HepG2 (cell line): ENCODE data around the gene GDF2. TPM values are rescaled to one million over a fixed set of nuclear protein-coding genes. Genes with fewer than 3 reads are reported as not detected.

ENCODE experiments used
- ATAC-seq: fragments of 200-7000 bp; cut with Tn5 transposase; 3 replicates; pipeline ENCODE4 v1.9.1; 2020; ENCODE audit warnings: mild to moderate bottlenecking, moderate library complexity
- BruUV-seq: library from RNA; stranded (reverse); fragments of 400-500 nt; replicated peaks from 2 replicates; lab custom pipeline; 2021; lab: Mats Ljungman, UMichigan
- CTCF ChIA-PET: fragments of 300-600 bp; formaldehyde crosslinking; extraction: SDS; loops from one replicate; lab custom pipeline; 2021; ENCODE audit warnings: low total read pairs, inconsistent platforms, low intra/inter-chr PET ratio; lab: Yijun Ruan, JAX
- POLR2A ChIA-PET: fragments of 350-600 bp; sonication (Branson Sonifier 250); formaldehyde crosslinking; loops from one replicate; lab custom pipeline; 2020; ENCODE audit warnings: antibody characterized with exemption, inconsistent platforms; lab: Yijun Ruan, JAX
- DNase-seq: peaks from one replicate; pipeline ENCODE4 v3.0.0-alpha.2; 2015; ENCODE audit warnings: low spot score
- FAIRE-seq: peaks from 3 replicates; lab custom pipeline; 2011; peaks lifted over from hg19 to GRCh38; lab: Jason Lieb, UNC
- H2AFZ ChIP-seq: one replicate; pipeline ENCODE4 v1.6.1; 2011; ENCODE audit warnings: low read length, inconsistent platforms
- H3K27ac ChIP-seq: fragments of 300-600 bp; 3 replicates; pipeline ENCODE4 v1.8.0; 2011; ENCODE audit warnings: mixed run types, mild to moderate bottlenecking, mixed read lengths, low read length, inconsistent platforms; ENCODE audit not compliant: insufficient read depth; ENCODE audit errors: extremely low read length
- H3K27me3 ChIP-seq, 2 experiments: fragments of 200-600 bp in 1 of 2; 2 replicates in 1 of 2; 3 replicates in 1 of 2; pipeline versions ENCODE4 v1.6.0 to v1.8.0; 2011; ENCODE audit warnings: low read length in 2 of 2, mild to moderate bottlenecking in 2 of 2, moderate library complexity in 2 of 2, inconsistent platforms in 1 of 2; ENCODE audit not compliant: insufficient read depth in 2 of 2, control insufficient read depth in 1 of 2
- H3K36me3 ChIP-seq, 2 experiments: fragments of 200-600 bp in 1 of 2; replicated peaks in 1 of 2; 2 replicates in 1 of 2; 3 replicates in 1 of 2; pipeline versions ENCODE4 v1.5.1 to v1.8.0; 2011; ENCODE audit warnings: low read length in 2 of 2, inconsistent platforms in 1 of 2; ENCODE audit not compliant: insufficient read depth in 2 of 2, control insufficient read depth in 1 of 2
- H3K4me1 ChIP-seq: 2 replicates; pipeline ENCODE4 v1.5.1; 2012; ENCODE audit warnings: low read length, inconsistent platforms; ENCODE audit not compliant: insufficient read depth
- H3K4me2 ChIP-seq: 2 replicates; pipeline ENCODE4 v1.6.0; 2011; ENCODE audit warnings: low read depth, low read length, inconsistent platforms
- H3K4me3 ChIP-seq, 3 experiments: fragments of 200-600 bp in 1 of 3; sonication (generic), shearing (Covaris generic) in 1 of 3; replicated peaks in 1 of 3; 2 replicates each; pipeline ENCODE4 v1.5.1; 2011 to 2016; ENCODE audit warnings: low read length in 3 of 3, inconsistent platforms in 2 of 3, low read depth in 2 of 3, mild to moderate bottlenecking in 2 of 3, control low read depth in 1 of 3, mixed read lengths in 1 of 3; ENCODE audit not compliant: insufficient read depth in 1 of 3
- H3K79me2 ChIP-seq: one replicate; pipeline ENCODE4 v1.6.1; 2011; ENCODE audit warnings: low read length, inconsistent platforms; ENCODE audit not compliant: insufficient read depth
- H3K9ac ChIP-seq: 2 replicates; pipeline ENCODE4 v1.6.0; 2011; ENCODE audit warnings: mild to moderate bottlenecking, low read depth, low read length, inconsistent platforms; ENCODE audit not compliant: insufficient read depth
- H3K9me3 ChIP-seq: 2 replicates; pipeline ENCODE4 v1.5.1; 2012; ENCODE audit warnings: mild to moderate bottlenecking, low read length
- H4K20me1 ChIP-seq: 2 replicates; pipeline ENCODE4 v1.6.0; 2011; ENCODE audit warnings: inconsistent platforms, mild to moderate bottlenecking, low read length, moderate library complexity; ENCODE audit not compliant: insufficient read depth
- ESRRA ChIP-seq: sonication (generic); formaldehyde crosslinking; IDR thresholded peaks from 2 replicates; pipeline ENCODE4 v1.5.1; 2020; ENCODE audit warnings: mild to moderate bottlenecking, low read depth, missing genetic modification reagents
- FLYWCH1 ChIP-seq: sonication (generic); formaldehyde crosslinking; IDR thresholded peaks from 2 replicates; pipeline ENCODE4 v1.8.1; 2023; ENCODE audit warnings: mild to moderate bottlenecking, missing genetic modification reagents
- HDAC6 ChIP-seq: fragments of 200-600 bp; sonication (generic); IDR thresholded peaks from 2 replicates; pipeline ENCODE4 v1.7.0; 2017; ENCODE audit warnings: mild to moderate bottlenecking, antibody characterized with exemption, low read length, low read depth
- HNF1A ChIP-seq, 2 experiments: sonication (generic) in 1 of 2; formaldehyde crosslinking in 1 of 2; IDR thresholded peaks; 2 replicates each; pipeline versions ENCODE4 v1.4.0 to v1.6.1; 2016 to 2020; ENCODE audit warnings: borderline replicate concordance in 1 of 2, low read depth in 1 of 2, mild to moderate bottlenecking in 1 of 2, missing genetic modification reagents in 1 of 2
- HOXA9 ChIP-seq: sonication (generic); formaldehyde crosslinking; IDR thresholded peaks from 2 replicates; pipeline ENCODE4 v1.8.1; 2022; ENCODE audit warnings: missing genetic modification reagents, mild to moderate bottlenecking, moderate library complexity, borderline replicate concordance
- LBX2 ChIP-seq: sonication (generic); formaldehyde crosslinking; IDR thresholded peaks from 2 replicates; pipeline ENCODE4 v1.5.0; 2020; ENCODE audit warnings: missing genetic modification reagents, mild to moderate bottlenecking, borderline replicate concordance
- MTA1 ChIP-seq: sonication (generic); formaldehyde crosslinking; IDR thresholded peaks from 2 replicates; pipeline ENCODE4 v1.4.0; 2020; ENCODE audit warnings: missing genetic modification reagents, mild to moderate bottlenecking, borderline replicate concordance
- NFIB ChIP-seq: sonication (generic); formaldehyde crosslinking; IDR thresholded peaks from 2 replicates; pipeline ENCODE4 v1.9.0; 2021; ENCODE audit warnings: missing genetic modification reagents, mild to moderate bottlenecking, borderline replicate concordance
- PRDM10 ChIP-seq: sonication (generic); formaldehyde crosslinking; IDR thresholded peaks from 2 replicates; pipeline ENCODE4 v1.4.0; 2020; ENCODE audit warnings: low read depth, missing genetic modification reagents
- YY1 ChIP-seq: IDR thresholded peaks from 2 replicates; pipeline ENCODE4 v1.6.1; 2011; ENCODE audit warnings: low read length, low read depth, moderate library complexity, mild to moderate bottlenecking; ENCODE audit not compliant: insufficient read depth, insufficient replicate concordance
- ZNF12 ChIP-seq: sonication (generic); formaldehyde crosslinking; IDR thresholded peaks from 2 replicates; pipeline ENCODE4 v1.5.0; 2020; ENCODE audit warnings: missing genetic modification reagents
- ZNF253 ChIP-seq: sonication (generic); formaldehyde crosslinking; IDR thresholded peaks from 2 replicates; pipeline ENCODE4 v1.8.0; 2022; ENCODE audit warnings: mild to moderate bottlenecking, missing genetic modification reagents, borderline replicate concordance
- ZNF607 ChIP-seq: sonication (generic); formaldehyde crosslinking; IDR thresholded peaks from 2 replicates; pipeline ENCODE4 v1.5.1; 2020; ENCODE audit warnings: missing genetic modification reagents, mild to moderate bottlenecking, borderline replicate concordance
- WGBS: methylation state at CpG from one replicate; pipeline ENCODE4 v1.1.6; 2017; ENCODE audit warnings: low lambda C conversion rate; 5-methylcytosine and 5-hydroxymethylcytosine counted together
- in situ Hi-C: cut with HindIII; loops from 2 replicates; pipeline ENCODE4 v1.10.0; 2017; ENCODE audit warnings: low pct_unique_long_range_greater_than_20kb; ENCODE audit not compliant: extremely low pct_ligation_motif_present
- intact Hi-C: fragments of 100-400 bp; cut with micrococcal nuclease; formaldehyde crosslinking; loops from one replicate; pipeline ENCODE4 v1.10.0; 2022; ENCODE audit not compliant: unreplicated experiment
- polyA plus RNA-seq, 8 experiments: library from polyadenylated mRNA; depleted of rRNA in 3 of 8; stranded (reverse) in 7 of 8; unstranded in 1 of 8; fragments of >200 nt; fragmentation: Illumina TruSeq in 4 of 8; extraction: Trizol in 4 of 8; gene quantifications; 2 replicates each; pipeline versions ENCODE4 v1.2.1 to v1.2.3, GENCODE V29; 2011 to 2016; ENCODE audit warnings: low read depth in 4 of 8, missing spikeins in 1 of 8, mixed read lengths in 1 of 8; ENCODE audit not compliant: insufficient read depth in 1 of 8
- total RNA-seq, 5 experiments: library from RNA; depleted of rRNA; stranded (reverse); fragments of >200 nt; fragmentation: Illumina TruSeq; extraction: Trizol; gene quantifications; 2 replicates each; pipeline ENCODE4 v1.2.3, GENCODE V29; 2016; ENCODE audit warnings: low read depth in 1 of 5

Gene GDF2
- total and polyA plus RNA-seq, 2 of the 13 experiments (the other 11 are each of a cell fraction or from before 2014, with no cell fraction given) = not detected

- Histone ChIP-seq H3K4me3 (no peak overlapping the region), H3K4me2 (no peak overlapping the region), H3K79me2 (no peaks in the 10 kb centered on the region), H2AFZ (no peak overlapping the region), H3K9me3 (no peaks in the 10 kb centered on the region), H3K4me1 (no peaks in the 10 kb centered on the region), H3K27me3 (peaks cover 4 to 14% of the 10 kb centered on the region in 2 experiments; a peak in 3 of 5 replicates), H3K27ac (no peak overlapping the region), H3K9ac (no peak overlapping the region), H3K36me3 (no peaks in the 10 kb centered on the region), H4K20me1 (no peaks in the 10 kb centered on the region)
- ChIA-PET CTCF (interaction anchor here (1.1 to 2.5 kb wide), 4 partner anchors 264 to 320 kb away, joined by 3 to 23 read pairs (median 11); no protein-coding TSS in a partner anchor), POLR2A (no interaction called here)
- DNase-seq (no peak), FAIRE-seq (no peak), ATAC-seq (no peak)
- in situ Hi-C loops (no loop called here), intact Hi-C loops (loop anchor here (1.0 to 5.0 kb wide), 2 partner anchors 265 to 288 kb away; no protein-coding TSS in a partner anchor)
- BruUV-seq = no TSS peak
- 0% methylated on average over 1 of the region's 7 CpGs for WGBS
- TF ChIP-seq YY1 (no peak), LBX2 (CRISPR knock-in tag) (no peak), MTA1 (CRISPR knock-in tag) (no peak), ZNF607 (no peak), FLYWCH1 (CRISPR knock-in tag) (no peak), NFIB (CRISPR knock-in tag) (no peak), HNF1A (IDR thresholded peaks at IDR 0.05; ENCODE audit: low read depth) (no peak), HNF1A (CRISPR knock-in tag; IDR thresholded peaks at IDR 0.05; ENCODE audit: borderline replicate concordance) (no peak), ESRRA (CRISPR knock-in tag) (no peak), HOXA9 (CRISPR knock-in tag) (no peak), ZNF12 (CRISPR knock-in tag) (no peak), ZNF253 (CRISPR knock-in tag) (no peak), PRDM10 (CRISPR knock-in tag) (no peak), HDAC6 (no peak)
Observed at GRCh38 chr10:47312663-47312995, 9.6 kb upstream of the GDF2 start.
